ENCODE measurements around the gene CACNB4. TPM values are rescaled to one million over a fixed set of nuclear protein-coding genes. Genes with fewer than 3 reads are reported as not detected.

Gene CACNB4
- total and polyA plus RNA-seq, 10 of the 15 experiments (the other 5 are each of a cell fraction or from before 2014, with no cell fraction given): 2.0 to 21.6 (median 9.3) TPM

DNA sequence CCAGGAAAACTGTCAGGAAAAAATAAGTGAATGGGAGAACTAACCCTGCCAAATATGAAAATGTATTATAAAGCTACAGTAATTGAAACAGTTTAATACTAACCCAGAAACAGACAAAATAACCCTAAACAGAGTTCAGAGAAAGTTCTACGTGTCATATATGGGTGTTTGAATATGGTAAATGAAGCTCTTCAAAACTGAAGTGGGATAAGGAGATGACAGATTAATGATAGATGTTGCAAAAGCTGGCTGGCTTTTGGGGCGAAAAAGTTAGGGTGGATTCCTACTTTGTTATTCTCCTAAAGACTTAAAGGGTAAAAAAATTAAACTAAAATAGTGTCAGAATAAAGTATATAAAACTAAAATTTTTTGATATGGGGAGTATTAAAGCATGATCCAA lies 168.8 kb downstream of the CACNB4 start:
- in situ Hi-C loops (cut with MboI): no loop called here
- POLR2A ChIA-PET: no interaction called here
- no peak for TF ChIP-seq RBBP5 (conservative IDR thresholded peaks at IDR 0.05)
- no peak for TF ChIP-seq MEF2A (IDR thresholded peaks at IDR 0.05; ENCODE audit: insufficient read depth, low read depth, low read length)
- TF ChIP-seq HDGF (IDR thresholded peaks at IDR 0.05): no peak
- TF ChIP-seq, protein P1, sequence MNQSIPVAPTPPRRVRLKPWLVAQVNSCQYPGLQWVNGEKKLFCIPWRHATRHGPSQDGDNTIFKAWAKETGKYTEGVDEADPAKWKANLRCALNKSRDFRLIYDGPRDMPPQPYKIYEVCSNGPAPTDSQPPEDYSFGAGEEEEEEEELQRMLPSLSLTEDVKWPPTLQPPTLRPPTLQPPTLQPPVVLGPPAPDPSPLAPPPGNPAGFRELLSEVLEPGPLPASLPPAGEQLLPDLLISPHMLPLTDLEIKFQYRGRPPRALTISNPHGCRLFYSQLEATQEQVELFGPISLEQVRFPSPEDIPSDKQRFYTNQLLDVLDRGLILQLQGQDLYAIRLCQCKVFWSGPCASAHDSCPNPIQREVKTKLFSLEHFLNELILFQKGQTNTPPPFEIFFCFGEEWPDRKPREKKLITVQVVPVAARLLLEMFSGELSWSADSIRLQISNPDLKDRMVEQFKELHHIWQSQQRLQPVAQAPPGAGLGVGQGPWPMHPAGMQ (IDR thresholded peaks at IDR 0.05; ENCODE audit: borderline replicate concordance): no peak

DNA sequence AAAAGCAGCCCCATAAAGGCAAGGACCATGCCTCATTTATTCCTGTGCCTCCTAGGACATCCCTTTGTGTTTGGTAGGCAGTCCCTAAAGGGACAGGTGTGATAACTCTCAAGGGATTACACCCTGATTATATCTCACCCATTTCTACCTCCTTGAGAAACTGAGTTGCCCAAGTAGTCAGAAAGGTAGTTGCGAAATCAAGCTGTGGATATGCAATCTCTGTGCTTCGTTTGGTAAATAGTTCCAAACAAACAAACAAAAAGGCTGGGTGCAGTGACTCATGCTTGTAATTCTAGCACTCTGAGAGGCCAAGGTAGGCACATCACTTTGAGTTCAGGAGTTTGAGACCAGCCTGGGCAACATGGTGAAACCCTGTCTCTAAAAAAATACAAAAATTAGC lies 170.5 kb downstream of the CACNB4 start:
- ChIA-PET RAD21 (ENCODE audit: unreplicated experiment) (no interaction called here), SMC1A (ENCODE audit: uncharacterized antibody, unreplicated experiment) (no interaction called here), POLR2A (no interaction called here), CTCF (interaction anchor here (0.9 kb wide), 1 partner anchor 277 kb away, joined by 3 read pairs; no protein-coding TSS in a partner anchor)
- Histone ChIP-seq H3K36me3 (ENCODE audit: control insufficient read depth in 2 of 2, insufficient read depth in 2 of 2, low read length in 1 of 2) (no peaks in the 10 kb centered on the region), H3K4me1 (ENCODE audit: control insufficient read depth, insufficient read depth, low read length) (no peaks in the 10 kb centered on the region), H3K4me3 (no peak overlapping the region), H3K9ac (ENCODE audit: control insufficient read depth, insufficient read depth, low read length) (no peak overlapping the region), H3K27ac (ENCODE audit: control insufficient read depth, insufficient read depth) (no peak overlapping the region), H3K27me3 (replicated peaks in 1 of 2; ENCODE audit: control insufficient read depth in 2 of 2, insufficient read depth in 2 of 2, low read length in 1 of 2) (no peaks in the 10 kb centered on the region), H4K20me1 (ENCODE audit: control insufficient read depth, insufficient read depth) (no peaks in the 10 kb centered on the region), H3K79me2 (ENCODE audit: control insufficient read depth, insufficient read depth, low read length) (no peaks in the 10 kb centered on the region), H3K9me3 (replicated peaks; ENCODE audit: control insufficient read depth, insufficient read depth, low read length) (no peaks in the 10 kb centered on the region; the same call in 2 of the 3 replicates), H2AFZ (ENCODE audit: control insufficient read depth, low read depth, low read length) (no peak overlapping the region), H3K4me2 (ENCODE audit: control insufficient read depth, insufficient read depth) (no peak overlapping the region)
- intact Hi-C loops (cut with micrococcal nuclease; ENCODE audit: unreplicated experiment) (no loop called here), in situ Hi-C loops (cut with MboI) (no loop called here)
- no peak for FAIRE-seq
- no TSS peak for BruUV-seq (replicated peaks)
- 86% methylated on average over 2 of the region's 2 CpGs for WGBS (ENCODE audit: insufficient coverage, insufficient replicate concordance, low lambda C conversion rate, missing lambda C conversion rate)
- ATAC-seq: no peak
- DNase-seq (ENCODE audit: low read depth, low spot score): no peak
- TF ChIP-seq SMC3 (IDR thresholded peaks at IDR 0.05; ENCODE audit: borderline replicate concordance, low read length) (no peak), RBBP5 (conservative IDR thresholded peaks at IDR 0.05) (no peak), FOXM1 (IDR thresholded peaks at IDR 0.05; ENCODE audit: low read depth, low read length) (no peak), NR2F1 (conservative IDR thresholded peaks at IDR 0.05) (no peak), GABPA (IDR thresholded peaks at IDR 0.05; ENCODE audit: low read depth) (no peak), SUPT20H (IDR thresholded peaks at IDR 0.05; ENCODE audit: borderline replicate concordance, control insufficient read depth, low read depth, low read length) (no peak)
- TF ChIP-seq, protein P2, sequence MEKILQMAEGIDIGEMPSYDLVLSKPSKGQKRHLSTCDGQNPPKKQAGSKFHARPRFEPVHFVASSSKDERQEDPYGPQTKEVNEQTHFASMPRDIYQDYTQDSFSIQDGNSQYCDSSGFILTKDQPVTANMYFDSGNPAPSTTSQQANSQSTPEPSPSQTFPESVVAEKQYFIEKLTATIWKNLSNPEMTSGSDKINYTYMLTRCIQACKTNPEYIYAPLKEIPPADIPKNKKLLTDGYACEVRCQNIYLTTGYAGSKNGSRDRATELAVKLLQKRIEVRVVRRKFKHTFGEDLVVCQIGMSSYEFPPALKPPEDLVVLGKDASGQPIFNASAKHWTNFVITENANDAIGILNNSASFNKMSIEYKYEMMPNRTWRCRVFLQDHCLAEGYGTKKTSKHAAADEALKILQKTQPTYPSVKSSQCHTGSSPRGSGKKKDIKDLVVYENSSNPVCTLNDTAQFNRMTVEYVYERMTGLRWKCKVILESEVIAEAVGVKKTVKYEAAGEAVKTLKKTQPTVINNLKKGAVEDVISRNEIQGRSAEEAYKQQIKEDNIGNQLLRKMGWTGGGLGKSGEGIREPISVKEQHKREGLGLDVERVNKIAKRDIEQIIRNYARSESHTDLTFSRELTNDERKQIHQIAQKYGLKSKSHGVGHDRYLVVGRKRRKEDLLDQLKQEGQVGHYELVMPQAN (conservative IDR thresholded peaks at IDR 0.05): no peak
- TF ChIP-seq, protein P3, sequence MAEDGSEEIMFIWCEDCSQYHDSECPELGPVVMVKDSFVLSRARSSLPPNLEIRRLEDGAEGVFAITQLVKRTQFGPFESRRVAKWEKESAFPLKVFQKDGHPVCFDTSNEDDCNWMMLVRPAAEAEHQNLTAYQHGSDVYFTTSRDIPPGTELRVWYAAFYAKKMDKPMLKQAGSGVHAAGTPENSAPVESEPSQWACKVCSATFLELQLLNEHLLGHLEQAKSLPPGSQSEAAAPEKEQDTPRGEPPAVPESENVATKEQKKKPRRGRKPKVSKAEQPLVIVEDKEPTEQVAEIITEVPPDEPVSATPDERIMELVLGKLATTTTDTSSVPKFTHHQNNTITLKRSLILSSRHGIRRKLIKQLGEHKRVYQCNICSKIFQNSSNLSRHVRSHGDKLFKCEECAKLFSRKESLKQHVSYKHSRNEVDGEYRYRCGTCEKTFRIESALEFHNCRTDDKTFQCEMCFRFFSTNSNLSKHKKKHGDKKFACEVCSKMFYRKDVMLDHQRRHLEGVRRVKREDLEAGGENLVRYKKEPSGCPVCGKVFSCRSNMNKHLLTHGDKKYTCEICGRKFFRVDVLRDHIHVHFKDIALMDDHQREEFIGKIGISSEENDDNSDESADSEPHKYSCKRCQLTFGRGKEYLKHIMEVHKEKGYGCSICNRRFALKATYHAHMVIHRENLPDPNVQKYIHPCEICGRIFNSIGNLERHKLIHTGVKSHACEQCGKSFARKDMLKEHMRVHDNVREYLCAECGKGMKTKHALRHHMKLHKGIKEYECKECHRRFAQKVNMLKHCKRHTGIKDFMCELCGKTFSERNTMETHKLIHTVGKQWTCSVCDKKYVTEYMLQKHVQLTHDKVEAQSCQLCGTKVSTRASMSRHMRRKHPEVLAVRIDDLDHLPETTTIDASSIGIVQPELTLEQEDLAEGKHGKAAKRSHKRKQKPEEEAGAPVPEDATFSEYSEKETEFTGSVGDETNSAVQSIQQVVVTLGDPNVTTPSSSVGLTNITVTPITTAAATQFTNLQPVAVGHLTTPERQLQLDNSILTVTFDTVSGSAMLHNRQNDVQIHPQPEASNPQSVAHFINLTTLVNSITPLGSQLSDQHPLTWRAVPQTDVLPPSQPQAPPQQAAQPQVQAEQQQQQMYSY (CRISPR knock-in tag; IDR thresholded peaks at IDR 0.05): no peak

More for the DNA sequence above, 168.8 kb downstream of the CACNB4 start:
- CTCF ChIA-PET: no interaction called here
- Histone ChIP-seq H3K4me2 (ENCODE audit: control insufficient read depth, insufficient read depth) (no peak overlapping the region), H3K27me3 (replicated peaks in 1 of 2; ENCODE audit: control insufficient read depth in 2 of 2, insufficient read depth in 2 of 2, low read length in 1 of 2) (no peaks in the 10 kb centered on the region), H3K4me1 (ENCODE audit: control insufficient read depth, insufficient read depth, low read length) (no peaks in the 10 kb centered on the region), H2AFZ (ENCODE audit: control insufficient read depth, low read depth, low read length) (no peak overlapping the region), H4K20me1 (ENCODE audit: control insufficient read depth, insufficient read depth) (no peaks in the 10 kb centered on the region), H3K9me3 (replicated peaks; ENCODE audit: control insufficient read depth, insufficient read depth, low read length) (no peaks in the 10 kb centered on the region), H3K4me3 (no peak overlapping the region), H3K36me3 (ENCODE audit: control insufficient read depth in 2 of 2, insufficient read depth in 2 of 2, low read length in 1 of 2) (no peaks in the 10 kb centered on the region), H3K27ac (ENCODE audit: control insufficient read depth, insufficient read depth) (no peak overlapping the region), H3K79me2 (ENCODE audit: control insufficient read depth, insufficient read depth, low read length) (no peaks in the 10 kb centered on the region), H3K9ac (ENCODE audit: control insufficient read depth, insufficient read depth, low read length) (no peak overlapping the region)
- FAIRE-seq: no peak
- intact Hi-C loops (cut with micrococcal nuclease; ENCODE audit: unreplicated experiment): no loop called here
- BruUV-seq (replicated peaks): no TSS peak
- ATAC-seq: no peak
- DNase-seq (ENCODE audit: low read depth, low spot score): no peak
- RAD21 ChIA-PET (ENCODE audit: unreplicated experiment): no interaction called here
- WGBS (ENCODE audit: insufficient coverage, insufficient replicate concordance, low lambda C conversion rate, missing lambda C conversion rate): 0% methylated on average over 2 of the region's 2 CpGs
- SMC1A ChIA-PET (ENCODE audit: uncharacterized antibody, unreplicated experiment): no interaction called here
